H9 (cell line): ENCODE measurements around the gene GPC6. TPM values are rescaled to one million over a fixed set of nuclear protein-coding genes. Genes with fewer than 3 reads are reported as not detected.

Experiments used
- DNase-seq: peaks from one replicate; pipeline ENCODE4 v3.0.0-alpha.2; 2017
- H2AFZ ChIP-seq: one replicate; pipeline ENCODE4 v1.6.1; 2013; ENCODE audit warnings: mild to moderate bottlenecking, low read length, control low read depth, moderate library complexity
- H2AK5ac ChIP-seq: 2 replicates; pipeline ENCODE4 v1.6.1; 2013; ENCODE audit warnings: low read length, control low read depth, mixed read lengths; ENCODE audit not compliant: insufficient read length
- H2BK120ac ChIP-seq: one replicate; pipeline ENCODE4 v1.6.1; 2013; ENCODE audit warnings: low read depth, mild to moderate bottlenecking, low read length, control low read depth, inconsistent platforms; ENCODE audit not compliant: poor library complexity, severe bottlenecking
- H2BK12ac ChIP-seq: 2 replicates; pipeline ENCODE4 v1.6.1; 2013; ENCODE audit warnings: low read length, control low read depth, mixed read lengths, low read depth; ENCODE audit not compliant: insufficient read length
- H2BK15ac ChIP-seq: 2 replicates; pipeline ENCODE4 v1.6.1; 2013; ENCODE audit warnings: low read depth, low read length, control low read depth
- H2BK20ac ChIP-seq: one replicate; pipeline ENCODE4 v1.6.1; 2013; ENCODE audit warnings: low read depth, mild to moderate bottlenecking, low read length, control low read depth, inconsistent platforms; ENCODE audit not compliant: poor library complexity, severe bottlenecking
- H2BK5ac ChIP-seq: 2 replicates; pipeline ENCODE4 v1.6.1; 2013; ENCODE audit warnings: low read length, control low read depth, mixed read lengths; ENCODE audit not compliant: insufficient read length
- H3K14ac ChIP-seq: 2 replicates; pipeline ENCODE4 v1.6.1; 2013; ENCODE audit warnings: low read length, control low read depth; ENCODE audit not compliant: insufficient read depth
- H3K18ac ChIP-seq: 2 replicates; pipeline ENCODE4 v1.6.1; 2013; ENCODE audit warnings: low read depth, mild to moderate bottlenecking, mixed read lengths, low read length, control low read depth; ENCODE audit not compliant: insufficient read length
- H3K23ac ChIP-seq: 2 replicates; pipeline ENCODE4 v1.6.1; 2013; ENCODE audit warnings: low read length, control low read depth, mixed read lengths, low read depth; ENCODE audit not compliant: insufficient read length
- H3K23me2 ChIP-seq: 2 replicates; pipeline ENCODE4 v1.6.1; 2013; ENCODE audit warnings: low read depth, mild to moderate bottlenecking, mixed read lengths, low read length, control low read depth; ENCODE audit not compliant: insufficient read length, poor library complexity, severe bottlenecking
- H3K27ac ChIP-seq: 2 replicates; pipeline ENCODE4 v1.5.1; 2013; ENCODE audit warnings: low read length, control low read depth, mixed read lengths, low read depth; ENCODE audit not compliant: insufficient read length
- H3K27me3 ChIP-seq: 2 replicates; pipeline ENCODE4 v1.6.1; 2013; ENCODE audit warnings: low read length, control low read depth, inconsistent platforms; ENCODE audit not compliant: insufficient read depth
- H3K4ac ChIP-seq: 2 replicates; pipeline ENCODE4 v1.6.1; 2013; ENCODE audit warnings: low read depth, mild to moderate bottlenecking, control low read depth, inconsistent platforms, low read length, moderate library complexity
- H3K4me1 ChIP-seq: 2 replicates; pipeline ENCODE4 v1.6.1; 2013; ENCODE audit warnings: low read length, control low read depth, inconsistent platforms; ENCODE audit not compliant: insufficient read depth
- H3K4me2 ChIP-seq: 2 replicates; pipeline ENCODE4 v1.6.1; 2013; ENCODE audit warnings: low read length, control low read depth, mixed read lengths; ENCODE audit not compliant: insufficient read length, insufficient read depth
- H3K56ac ChIP-seq: 2 replicates; pipeline ENCODE4 v1.6.1; 2013; ENCODE audit warnings: low read depth, mild to moderate bottlenecking, mixed read lengths, low read length, control low read depth; ENCODE audit not compliant: insufficient read length
- H3K79me1 ChIP-seq: 2 replicates; pipeline ENCODE4 v1.6.1; 2013; ENCODE audit warnings: low read depth, mild to moderate bottlenecking, moderate library complexity, low read length, control low read depth, inconsistent platforms; ENCODE audit not compliant: insufficient read depth, poor library complexity, severe bottlenecking
- H3K79me2 ChIP-seq: 2 replicates; pipeline ENCODE4 v1.6.1; 2013; ENCODE audit warnings: low read length, control low read depth, inconsistent platforms; ENCODE audit not compliant: insufficient read depth
- H3K9ac ChIP-seq: 2 replicates; pipeline ENCODE4 v1.6.1; 2013; ENCODE audit warnings: low read length, control low read depth, mixed read lengths; ENCODE audit not compliant: insufficient read length; ENCODE audit errors: extremely low read depth
- H3K9me3 ChIP-seq: one replicate; pipeline ENCODE4 v1.6.1; 2013; ENCODE audit warnings: low read depth, low read length, inconsistent platforms; ENCODE audit not compliant: control insufficient read depth
- H3T11ph ChIP-seq: one replicate; pipeline ENCODE4 v1.6.1; 2013; ENCODE audit warnings: mild to moderate bottlenecking, low read length, control low read depth, inconsistent platforms
- H4K20me1 ChIP-seq: one replicate; pipeline ENCODE4 v1.6.1; 2013; ENCODE audit not compliant: control insufficient read depth, insufficient read length, insufficient read depth
- H4K5ac ChIP-seq: 2 replicates; pipeline ENCODE4 v1.6.1; 2013; ENCODE audit warnings: low read depth, mild to moderate bottlenecking, mixed read lengths, low read length, control low read depth; ENCODE audit not compliant: insufficient read length
- H4K8ac ChIP-seq: replicated peaks from 2 replicates; pipeline ENCODE4 v1.6.1; 2013; ENCODE audit warnings: low read length, control low read depth, mixed read lengths, low read depth; ENCODE audit not compliant: insufficient read length
- H4K91ac ChIP-seq: 2 replicates; pipeline ENCODE4 v1.6.1; 2013; ENCODE audit warnings: low read depth, mild to moderate bottlenecking, moderate library complexity, mixed read lengths, low read length, control low read depth; ENCODE audit not compliant: insufficient read length
- H3K27ac Mint-ChIP-seq, 3 experiments: 2 replicates in 2 of 3; 3 replicates in 1 of 3; pipeline ENCODE4 v1.8.0; 2020 to 2021; ENCODE audit warnings: mixed read lengths in 3 of 3, mild to moderate bottlenecking in 1 of 3, moderate library complexity in 1 of 3
- H3K27me3 Mint-ChIP-seq: 2 replicates; pipeline ENCODE4 v1.8.0; 2021; ENCODE audit warnings: low read depth, mild to moderate bottlenecking, moderate library complexity, mixed read lengths
- H3K36me3 Mint-ChIP-seq, 3 experiments: 2 replicates in 2 of 3; 3 replicates in 1 of 3; pipeline ENCODE4 v1.8.0; 2020 to 2021; ENCODE audit warnings: low read depth in 3 of 3, mixed read lengths in 3 of 3; ENCODE audit not compliant: insufficient read depth in 1 of 3
- H3K4me1 Mint-ChIP-seq, 2 experiments: 2 replicates each; pipeline ENCODE4 v1.8.0; 2020; ENCODE audit warnings: mixed read lengths in 2 of 2
- H3K4me3 Mint-ChIP-seq, 2 experiments: 2 replicates in 1 of 2; 3 replicates in 1 of 2; pipeline ENCODE4 v1.8.0; 2020 to 2021; ENCODE audit warnings: mild to moderate bottlenecking in 2 of 2, mixed read lengths in 2 of 2, moderate library complexity in 1 of 2
- H3K9me3 Mint-ChIP-seq, 2 experiments: 2 replicates in 1 of 2; 3 replicates in 1 of 2; pipeline ENCODE4 v1.8.0; 2020; ENCODE audit warnings: mild to moderate bottlenecking in 2 of 2, mixed read lengths in 2 of 2, moderate library complexity in 1 of 2
- WGBS: extraction: QIAGEN DNeasy Blood & Tissue Kit; methylation state at CpG from one replicate; pipeline ENCODE4 v1.1.7; 2013; ENCODE audit warnings: missing lambda C conversion rate, low lambda C conversion rate, mixed read lengths; ENCODE audit not compliant: insufficient read length; ENCODE audit errors: extremely low coverage; 5-methylcytosine and 5-hydroxymethylcytosine counted together
- total RNA-seq: library from RNA; stranded (reverse); gene quantifications from 2 replicates; pipeline ENCODE4 v1.2.1, GENCODE V29; 2021
- TF ChIP-seq, protein P1 (sequence below): fragments of 200-600 bp; sonication (generic); conservative IDR thresholded peaks from 3 replicates; pipeline ENCODE4 v1.8.0; 2021; ENCODE audit warnings: antibody characterized with exemption, mild to moderate bottlenecking

GPC6 gene
- total RNA-seq, 1 experiment from 2014 or later: 15.6 TPM

DNA sequence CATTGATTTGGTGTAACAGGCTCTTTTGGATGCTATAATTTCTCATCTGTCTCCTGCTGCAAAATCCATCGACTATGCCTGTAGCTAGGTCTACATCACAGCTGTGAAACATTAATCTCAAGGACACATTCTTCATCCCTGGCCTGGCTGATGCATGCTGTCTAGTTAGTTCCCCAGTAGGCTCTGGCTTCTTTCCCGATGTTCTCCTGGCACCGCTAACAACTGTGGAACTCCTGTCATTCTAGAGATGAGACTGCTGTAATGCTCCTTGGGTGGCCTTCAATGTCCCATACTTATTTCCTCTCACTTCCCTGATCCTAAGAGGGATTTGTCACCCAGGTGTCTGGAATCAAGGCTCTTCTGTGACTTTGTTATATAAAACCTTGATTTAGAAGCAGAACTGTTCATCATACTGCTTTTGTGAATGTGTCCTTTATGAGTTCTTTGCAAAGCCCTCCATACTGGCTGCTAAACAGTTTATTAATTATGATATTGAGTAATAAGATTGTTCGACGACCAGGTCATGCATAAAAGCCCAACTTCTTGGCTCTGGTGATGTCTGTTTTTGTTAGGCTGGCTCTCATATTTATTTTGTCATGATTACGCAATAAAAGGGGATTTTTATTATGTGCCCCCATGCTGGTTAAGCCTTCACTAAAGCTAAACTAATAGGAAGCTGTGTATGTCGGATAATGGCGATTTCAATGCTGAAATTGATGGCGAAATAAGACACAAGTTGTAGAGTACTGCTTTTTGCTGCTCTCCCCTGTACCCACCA is 1025.4 kb downstream of the GPC6 start:
- 0 out of 5 replicates have a peak, but pooled peaks cover 0 to 2% of the 10 kb centered on the region in 2 experiments for H3K9me3 Mint-ChIP-seq
- H3K9ac ChIP-seq: no peak overlapping the region
- no peak overlapping the region for H2BK20ac ChIP-seq
- H3K27me3 Mint-ChIP-seq: peaks cover 1% of the 10 kb centered on the region; the same call in 1 of the 2 replicates
- H3K4me1 ChIP-seq: no peaks in the 10 kb centered on the region
- TF ChIP-seq, protein P1, sequence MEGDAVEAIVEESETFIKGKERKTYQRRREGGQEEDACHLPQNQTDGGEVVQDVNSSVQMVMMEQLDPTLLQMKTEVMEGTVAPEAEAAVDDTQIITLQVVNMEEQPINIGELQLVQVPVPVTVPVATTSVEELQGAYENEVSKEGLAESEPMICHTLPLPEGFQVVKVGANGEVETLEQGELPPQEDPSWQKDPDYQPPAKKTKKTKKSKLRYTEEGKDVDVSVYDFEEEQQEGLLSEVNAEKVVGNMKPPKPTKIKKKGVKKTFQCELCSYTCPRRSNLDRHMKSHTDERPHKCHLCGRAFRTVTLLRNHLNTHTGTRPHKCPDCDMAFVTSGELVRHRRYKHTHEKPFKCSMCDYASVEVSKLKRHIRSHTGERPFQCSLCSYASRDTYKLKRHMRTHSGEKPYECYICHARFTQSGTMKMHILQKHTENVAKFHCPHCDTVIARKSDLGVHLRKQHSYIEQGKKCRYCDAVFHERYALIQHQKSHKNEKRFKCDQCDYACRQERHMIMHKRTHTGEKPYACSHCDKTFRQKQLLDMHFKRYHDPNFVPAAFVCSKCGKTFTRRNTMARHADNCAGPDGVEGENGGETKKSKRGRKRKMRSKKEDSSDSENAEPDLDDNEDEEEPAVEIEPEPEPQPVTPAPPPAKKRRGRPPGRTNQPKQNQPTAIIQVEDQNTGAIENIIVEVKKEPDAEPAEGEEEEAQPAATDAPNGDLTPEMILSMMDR: no peak
- peaks cover 5 to 9% of the 10 kb centered on the region in 2 experiments; a peak in 3 of 4 replicates for H3K4me1 Mint-ChIP-seq
- H4K5ac ChIP-seq: no peak overlapping the region
- H3K79me2 ChIP-seq: no peaks in the 10 kb centered on the region
- H2AFZ ChIP-seq: no peak overlapping the region
- H3K4ac ChIP-seq: no peak overlapping the region
- H2BK15ac ChIP-seq: no peak overlapping the region
- H3K18ac ChIP-seq: no peak overlapping the region
- H3K14ac ChIP-seq: no peak overlapping the region
- DNase-seq: no peak
- no peak overlapping the region for H3T11ph ChIP-seq
- H3K36me3 Mint-ChIP-seq: no peaks in the 10 kb centered on the region
- H2BK5ac ChIP-seq: no peak overlapping the region
- H3K4me3 Mint-ChIP-seq: no peak overlapping the region
- no peak overlapping the region for H2BK12ac ChIP-seq
- no peaks in the 10 kb centered on the region for H3K27me3 ChIP-seq
- H3K27ac ChIP-seq: no peak overlapping the region
- WGBS: no CpG with 5 or more reads among the region's 9 CpGs
- no peak overlapping the region for H2BK120ac ChIP-seq
- H2AK5ac ChIP-seq: no peak overlapping the region
- H4K8ac ChIP-seq: no peak overlapping the region
- H3K4me2 ChIP-seq: no peak overlapping the region
- H3K23ac ChIP-seq: no peak overlapping the region
- no peaks in the 10 kb centered on the region for H3K9me3 ChIP-seq
- H3K23me2 ChIP-seq: no peaks in the 10 kb centered on the region
- no peaks in the 10 kb centered on the region for H3K79me1 ChIP-seq
- H3K56ac ChIP-seq: no peak overlapping the region
- H4K20me1 ChIP-seq: no peaks in the 10 kb centered on the region
- H3K27ac Mint-ChIP-seq: no peak overlapping the region
- no peak overlapping the region for H4K91ac ChIP-seq
